Amygdala (tissue), 56 donors: ENCODE data around the gene HOXB2.

Experiments used
- DNase-seq, 56 donors: peaks; one replicate each; lab custom pipeline; 2025; lab: John Stamatoyannopoulos, UW

The HOXB2 gene

DNA sequence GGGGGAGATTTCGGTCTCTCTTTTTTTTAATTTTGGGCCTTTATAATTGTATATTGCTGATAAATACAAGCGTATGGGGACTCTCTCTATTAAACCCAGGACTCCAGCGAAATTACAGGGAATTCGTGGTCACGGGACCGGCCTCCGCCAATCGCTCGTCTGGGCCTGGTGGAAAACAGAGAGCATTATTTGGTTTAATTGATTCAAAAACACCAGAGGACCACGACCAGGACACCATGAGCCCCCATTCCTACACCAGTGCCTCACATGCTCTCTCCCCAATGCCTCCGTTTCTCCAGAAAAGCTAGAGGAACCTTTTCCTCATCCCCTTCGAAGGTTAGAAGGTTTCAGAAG, at the start of gene HOXB2:
TSS of gene HOXB2 (minus strand) at position 88 of the 354 bp plus-strand sequence. CDS start 198 bp downstream, outside the sequence.
- DNase-seq = no peak

GRCh38 chr17:48593840-48594537, 49.1 kb upstream of the HOXB2 start:
- peak in 2 of 56 donors; percentile 3 to 27 for DNase-seq

DNA sequence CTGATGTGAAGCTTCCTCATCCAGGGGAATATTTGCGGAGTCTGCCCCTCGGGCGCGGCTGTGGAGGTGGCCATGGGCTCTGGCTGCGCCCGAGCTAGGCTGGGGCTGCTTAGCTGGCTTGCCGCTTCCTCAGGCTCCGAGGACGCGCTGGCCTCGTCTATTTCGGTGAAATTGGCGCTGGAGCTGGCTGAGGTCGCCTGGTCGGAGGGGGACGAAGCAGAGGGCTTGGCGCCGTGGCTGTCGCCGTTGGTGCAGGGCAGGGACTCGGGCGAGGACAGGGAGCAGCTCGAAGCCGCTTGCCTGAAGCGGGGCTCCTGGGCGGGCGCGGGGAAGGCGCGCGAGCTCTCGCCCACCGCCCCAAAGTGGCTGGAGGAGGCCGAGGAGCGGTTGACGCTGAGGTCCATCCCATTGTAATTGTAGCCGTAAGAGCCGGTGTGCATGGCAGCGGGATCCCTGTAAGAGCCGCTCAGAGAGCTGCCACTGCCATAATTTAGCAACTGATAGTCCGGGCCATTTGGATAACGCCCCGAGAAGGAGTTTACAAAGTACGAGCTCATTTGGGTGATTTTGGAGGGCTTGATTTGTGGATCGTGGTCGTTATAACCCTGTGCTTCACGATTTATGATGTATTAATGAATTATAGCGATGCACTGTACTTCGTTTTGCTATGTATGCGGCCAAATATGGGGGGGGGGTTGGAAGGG, 48.4 kb upstream of the HOXB2 start, which contains the start of gene HOXB5:
TSS of gene HOXB5 (minus strand) at position 654 of the 704 bp plus-strand sequence. CDS start at position 557, 97 bp downstream.
- no peak for DNase-seq

DNA sequence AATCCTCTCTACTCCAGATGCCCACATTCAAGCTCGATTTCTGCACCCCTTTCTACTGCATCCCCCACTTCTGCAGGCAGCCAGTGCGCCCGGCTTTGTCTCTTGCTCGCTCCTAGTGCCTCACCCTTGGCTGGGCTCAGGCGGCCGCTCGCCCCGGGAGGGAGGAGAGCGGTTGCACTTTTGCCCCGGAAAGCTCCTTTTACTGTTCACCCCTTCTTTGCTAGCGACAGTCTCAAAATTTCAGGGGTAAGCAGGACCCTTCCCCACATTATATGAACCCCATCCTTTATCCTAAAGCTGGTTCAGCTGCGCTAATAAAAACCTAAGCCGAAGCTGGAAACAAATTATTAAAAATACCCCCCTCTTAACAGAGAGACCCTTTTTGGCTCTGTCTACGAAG, 47.7 kb upstream of the HOXB2 start:
- no peak for DNase-seq

- no peak for DNase-seq
Measured at GRCh38 chr17:48592057-48592514, 47.2 kb upstream of the HOXB2 start.

GRCh38 chr17:48591255-48592056, 46.5 kb upstream of the HOXB2 start:
- no peak for DNase-seq

DNA sequence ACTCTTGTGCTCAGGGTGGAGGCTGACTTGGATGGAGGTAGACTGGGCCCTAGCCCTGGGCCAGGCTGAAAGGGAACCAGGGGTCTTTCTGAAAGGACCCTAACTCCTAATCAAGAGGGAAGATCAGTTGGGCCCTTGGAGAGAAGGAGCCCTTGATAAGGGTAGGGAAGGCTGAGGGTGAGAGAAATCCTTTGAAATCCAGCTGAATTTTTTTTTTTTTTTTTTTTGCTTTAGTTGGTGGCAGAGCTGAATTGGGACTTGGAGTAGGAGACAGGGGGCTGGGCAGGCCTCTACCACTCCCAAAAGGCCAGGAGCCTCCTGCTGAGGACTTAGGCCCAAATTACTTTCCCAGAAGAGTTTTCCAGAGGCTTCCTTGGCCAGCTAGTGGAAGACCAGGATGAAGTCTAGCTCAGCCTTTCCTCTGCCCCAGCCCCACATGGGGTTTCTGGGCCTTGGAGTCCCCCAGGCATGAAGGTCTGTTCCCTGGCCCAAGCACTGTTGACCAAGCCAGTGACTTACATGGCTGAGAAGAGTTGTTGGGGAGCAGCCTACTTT, 45.8 kb upstream of the HOXB2 start:
- DNase-seq = no peak

GRCh38 chr17:48589831-48590606, 45.1 kb upstream of the HOXB2 start, which contains the start of gene HOXB3:
Gene HOXB3 (minus strand): TSS chr17:48590241. CDS start chr17:48552474, 37,767 bp downstream.
- DNase-seq = no peak

DNA sequence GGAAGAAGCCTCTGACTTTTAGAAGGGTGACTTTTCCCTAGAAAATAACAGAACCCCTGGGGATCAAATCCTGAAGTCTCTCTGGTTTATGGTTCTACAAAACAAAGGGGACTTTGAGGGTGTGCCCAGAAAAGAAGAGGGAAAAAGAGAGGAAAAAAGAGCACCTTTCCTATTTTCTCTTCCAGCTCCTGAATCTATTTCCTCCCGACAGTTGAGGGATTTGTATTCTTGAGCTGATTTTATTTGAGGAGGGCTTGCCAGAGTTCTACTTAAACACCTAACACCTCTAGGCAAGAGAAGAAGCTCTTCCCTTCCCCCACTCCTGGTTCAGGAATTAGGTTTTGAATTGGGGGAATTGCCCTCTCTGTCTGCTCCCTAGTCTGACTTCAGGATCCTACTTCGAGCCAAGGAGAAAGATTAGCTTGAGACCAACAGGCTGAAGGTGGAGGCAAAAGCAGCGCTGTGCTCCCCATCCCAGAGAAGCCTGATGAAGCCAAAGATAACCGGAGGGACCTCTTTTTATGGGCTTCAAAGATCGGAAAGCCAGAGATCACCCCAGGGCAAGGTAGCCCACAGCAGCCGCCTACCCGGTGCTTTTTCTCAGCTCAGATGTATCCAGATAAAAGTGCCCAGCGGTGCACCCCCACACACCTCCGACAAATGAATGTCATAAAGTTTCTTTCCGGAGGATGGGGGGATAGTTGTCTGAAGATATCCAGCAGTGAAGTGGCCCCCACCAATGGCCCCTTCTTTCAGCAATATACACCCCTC, 44.3 kb upstream of the HOXB2 start:
- DNase-seq = no peak

- no peak for DNase-seq
Measured at GRCh38 chr17:48588528-48588927, 43.6 kb upstream of the HOXB2 start.

DNA sequence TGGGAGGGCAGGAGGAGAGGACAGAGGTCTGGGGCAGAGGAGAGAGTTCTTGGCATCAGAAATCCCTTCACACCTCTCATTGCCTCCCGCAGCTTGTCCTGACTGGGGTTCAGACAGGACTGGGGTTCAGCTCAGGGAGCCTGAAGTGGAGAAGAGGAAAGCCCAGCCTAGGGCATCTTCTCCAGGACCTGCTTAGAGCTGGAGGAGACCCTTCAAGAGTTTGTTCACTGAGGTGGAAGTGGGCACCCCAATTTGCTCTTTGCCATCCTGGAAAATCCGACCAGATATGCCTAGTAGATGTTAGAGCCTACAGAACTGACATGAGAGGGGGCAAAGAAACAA, 43.1 kb upstream of the HOXB2 start:
- DNase-seq = no peak

DNA sequence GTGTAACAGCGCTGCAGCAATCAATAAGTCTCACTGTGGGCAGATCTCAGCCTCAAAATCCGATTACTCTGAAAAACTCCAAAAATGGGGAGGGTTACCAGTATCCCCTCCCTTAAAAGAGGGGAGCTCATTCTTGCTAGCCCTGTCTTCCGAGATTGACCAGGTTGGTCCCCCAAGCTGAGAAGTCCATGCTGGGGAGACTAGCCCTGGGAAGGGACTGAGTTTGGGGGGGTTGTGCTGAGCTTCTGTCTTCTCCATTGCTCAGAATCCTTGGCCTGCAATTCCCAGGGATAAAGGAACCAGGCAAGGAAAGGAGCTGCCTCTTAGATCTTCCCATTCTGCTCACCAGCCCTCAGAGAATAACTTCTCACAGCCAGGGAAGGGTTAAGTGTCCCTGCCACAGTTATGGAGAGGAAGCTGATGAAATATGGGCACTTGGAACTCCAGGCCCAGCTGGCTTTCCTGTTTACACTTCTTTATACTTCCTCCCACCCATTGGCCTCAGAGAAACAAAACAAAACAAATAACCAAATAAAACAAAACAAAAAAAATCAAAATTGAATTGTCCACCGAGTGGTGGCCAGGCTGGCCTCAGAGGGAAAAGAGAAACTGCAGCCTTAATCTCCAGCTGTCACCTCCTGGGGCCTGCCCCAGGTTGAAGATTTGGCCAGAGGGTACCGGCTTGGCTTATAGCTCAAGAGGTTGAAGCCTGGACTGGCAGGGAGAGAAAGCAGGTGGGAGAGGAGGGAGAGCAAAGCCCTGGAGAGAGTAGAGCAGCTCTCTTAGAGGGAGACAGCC, 42.6 kb upstream of the HOXB2 start:
- DNase-seq = no peak

DNA sequence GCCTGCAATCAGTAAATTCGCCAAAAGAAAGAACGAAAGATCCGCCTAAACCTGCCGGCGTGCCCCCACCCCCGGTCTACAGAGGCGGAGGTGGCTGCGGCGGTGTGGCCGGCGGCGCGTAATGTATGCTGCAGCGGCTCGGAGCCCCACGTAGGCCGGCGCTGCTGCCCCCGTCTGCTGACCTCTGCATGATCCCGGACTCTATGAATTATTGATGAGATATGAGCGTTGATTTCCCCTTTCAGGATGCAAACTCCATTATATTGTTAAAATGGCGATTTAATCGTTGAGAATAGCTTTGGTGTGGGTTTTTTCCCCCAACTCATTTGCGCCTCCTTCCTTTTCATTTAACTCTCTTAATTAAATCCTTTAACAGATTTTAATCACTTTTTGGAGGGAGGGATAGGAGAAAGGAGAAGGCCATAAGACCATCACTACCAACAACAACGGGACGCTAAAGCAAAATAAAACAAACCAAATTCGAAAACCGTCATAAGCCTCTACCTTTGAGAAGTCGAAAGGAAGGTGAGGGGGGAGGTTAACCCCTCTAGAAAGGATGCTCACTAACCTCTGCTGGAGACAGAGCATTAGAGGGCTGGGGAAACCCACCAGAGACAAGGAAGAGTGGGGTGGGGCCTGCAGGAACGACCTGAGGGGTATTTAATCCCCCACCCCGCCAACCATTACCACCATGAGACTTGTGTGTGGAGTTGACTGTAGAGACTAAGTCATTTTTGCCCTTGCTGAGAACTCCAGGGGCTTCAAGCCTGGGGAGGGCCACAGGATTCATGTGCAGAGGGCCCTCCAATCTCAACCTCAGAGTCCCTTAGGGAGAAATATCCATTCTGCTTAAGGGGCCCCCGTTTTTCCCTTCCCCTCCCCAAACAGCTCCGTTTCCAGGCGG, 41.7 kb upstream of the HOXB2 start:
- DNase-seq = no peak

GRCh38 chr17:48584223-48584741, 39.4 kb upstream of the HOXB2 start:
- DNase-seq = no peak

DNA sequence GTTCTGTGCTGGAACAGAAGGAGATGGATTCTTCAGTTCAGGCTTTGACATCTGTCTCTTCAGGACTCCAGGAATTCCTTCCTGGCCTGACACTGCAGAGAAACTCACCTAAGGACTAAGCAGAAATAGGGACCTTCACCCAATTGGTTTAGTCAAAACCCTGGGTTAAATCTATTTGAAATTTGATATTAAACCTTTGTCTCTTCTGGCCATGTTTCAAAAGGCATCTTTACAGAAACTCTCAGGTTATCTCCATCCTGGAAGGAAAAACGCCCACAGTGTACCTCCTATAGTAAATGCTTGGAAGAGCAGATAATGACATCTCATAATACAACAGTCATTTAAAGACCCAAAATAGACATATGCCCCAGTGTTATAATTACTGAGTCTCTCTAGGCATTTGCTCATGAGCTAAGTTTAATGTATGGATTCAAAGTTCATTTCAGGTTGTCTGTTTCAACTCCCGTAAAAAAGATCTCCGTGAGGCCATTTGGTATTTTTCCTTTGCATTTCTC, 38.9 kb upstream of the HOXB2 start:
- no peak for DNase-seq

GRCh38 chr17:48582750-48583069, 37.8 kb upstream of the HOXB2 start:
- DNase-seq = no peak
